Neural cell (in vitro differentiated cells): ENCODE data around the gene CDR2L. TPM values are rescaled to one million over a fixed set of nuclear protein-coding genes. Genes with fewer than 3 reads are reported as not detected.

Experiments
- H2AFZ ChIP-seq: fragments of 200-600, 300-800 bp; sonication (generic), shearing (Covaris generic); 2 replicates; pipeline ENCODE4 v1.6.0; 2014; ENCODE audit warnings: low read depth, mild to moderate bottlenecking, antibody characterized with exemption, low read length, moderate library complexity
- H3F3A ChIP-seq: fragments of 200-600 bp; shearing (Covaris generic); 2 replicates; pipeline ENCODE4 v1.6.1; 2016; ENCODE audit warnings: mild to moderate bottlenecking, moderate library complexity, mixed read lengths, antibody characterized with exemption, low read length; ENCODE audit not compliant: insufficient read depth, poor library complexity, severe bottlenecking
- H3K27ac ChIP-seq: fragments of 200-600, 300-800 bp; sonication (generic), shearing (Covaris generic); 2 replicates; pipeline ENCODE4 v1.5.1; 2014; ENCODE audit warnings: mild to moderate bottlenecking, low read length, moderate library complexity
- H3K27me3 ChIP-seq: fragments of 300-800, 200-600 bp; sonication (generic), shearing (Covaris generic); 2 replicates; pipeline ENCODE4 v1.6.0; 2014; ENCODE audit warnings: mild to moderate bottlenecking, low read depth, low read length, moderate library complexity; ENCODE audit not compliant: insufficient read depth
- H3K36me3 ChIP-seq: fragments of 300-800, 200-600 bp; sonication (generic), shearing (Covaris generic); 2 replicates; pipeline ENCODE4 v1.5.1; 2014; ENCODE audit warnings: mild to moderate bottlenecking, antibody characterized with exemption, low read length, moderate library complexity; ENCODE audit not compliant: insufficient read depth
- H3K4me2 ChIP-seq: fragments of 300-800, 200-600 bp; sonication (generic), shearing (Covaris generic); 2 replicates; pipeline ENCODE4 v1.6.0; 2014; ENCODE audit warnings: mild to moderate bottlenecking, low read length
- H3K4me3 ChIP-seq: fragments of 300-800, 200-600 bp; sonication (generic), shearing (Covaris generic); 2 replicates; pipeline ENCODE4 v1.5.1; 2014; ENCODE audit warnings: mild to moderate bottlenecking, low read length, moderate library complexity
- H3K79me2 ChIP-seq: fragments of 200-600 bp; shearing (Covaris generic); replicated peaks from 2 replicates; pipeline ENCODE4 v1.6.0; 2014; ENCODE audit warnings: mild to moderate bottlenecking, low read length, moderate library complexity; ENCODE audit not compliant: insufficient read depth
- H3K9ac ChIP-seq: fragments of 300-800, 200-600 bp; sonication (generic), shearing (Covaris generic); 2 replicates; pipeline ENCODE4 v1.6.1; 2016; ENCODE audit warnings: mild to moderate bottlenecking, low read length, mixed read lengths
- H3K9me2 ChIP-seq: fragments of 200-600 bp; shearing (Covaris generic); 2 replicates; pipeline ENCODE4 v1.6.1; 2016; ENCODE audit warnings: mild to moderate bottlenecking, low read length, mixed read lengths; ENCODE audit not compliant: insufficient read depth
- H3K9me3 ChIP-seq: fragments of 200-600, 300-800 bp; sonication (generic), shearing (Covaris generic); 2 replicates; pipeline ENCODE4 v1.6.1; 2016; ENCODE audit warnings: mild to moderate bottlenecking, mixed run types, low read length, moderate library complexity, mixed read lengths
- H4K20me1 ChIP-seq: fragments of 200-600 bp; shearing (Covaris generic); 2 replicates; pipeline ENCODE4 v1.6.1; 2016; ENCODE audit warnings: mild to moderate bottlenecking, mixed run types; ENCODE audit not compliant: insufficient read depth
- CTCF ChIP-seq: fragments of 450-650 bp; IDR thresholded peaks from 2 replicates; pipeline ENCODE4 v1.5.1; 2014; ENCODE audit warnings: antibody characterized with exemption, mild to moderate bottlenecking, moderate library complexity; ENCODE audit not compliant: poor library complexity, severe bottlenecking
- EP300 ChIP-seq: fragments of 450-650 bp; conservative IDR thresholded peaks from 2 replicates; pipeline ENCODE4 v1.6.1; 2014; ENCODE audit warnings: antibody characterized with exemption, mild to moderate bottlenecking, moderate library complexity; ENCODE audit not compliant: poor library complexity, severe bottlenecking
- EZH2 ChIP-seq: fragments of 200-600, 300-800 bp; shearing (Covaris generic), sonication (generic); IDR thresholded peaks from 2 replicates; pipeline ENCODE4 v1.6.1; 2014; ENCODE audit warnings: antibody characterized with exemption, low read length, borderline replicate concordance, mild to moderate bottlenecking; ENCODE audit not compliant: insufficient read depth, poor library complexity, severe bottlenecking
- MXI1 ChIP-seq: fragments of 450-650 bp; conservative IDR thresholded peaks from 2 replicates; pipeline ENCODE4 v1.6.1; 2014; ENCODE audit warnings: antibody characterized with exemption, mild to moderate bottlenecking; ENCODE audit not compliant: poor library complexity, severe bottlenecking
- POLR2AphosphoS5 ChIP-seq: IDR thresholded peaks from 2 replicates; pipeline ENCODE4 v1.6.1; 2012
- RAD21 ChIP-seq: fragments of 450-650 bp; conservative IDR thresholded peaks from 2 replicates; pipeline ENCODE4 v1.6.1; 2014; ENCODE audit warnings: antibody characterized with exemption, mild to moderate bottlenecking, moderate library complexity
- REST ChIP-seq: IDR thresholded peaks from 2 replicates; pipeline ENCODE4 v1.6.1; 2012; ENCODE audit warnings: borderline replicate concordance
- SMC3 ChIP-seq: fragments of 450-650 bp; conservative IDR thresholded peaks from 2 replicates; pipeline ENCODE4 v1.6.1; 2014; ENCODE audit warnings: antibody characterized with exemption, mild to moderate bottlenecking, moderate library complexity; ENCODE audit not compliant: poor library complexity
- TAF1 ChIP-seq: IDR thresholded peaks from 2 replicates; pipeline ENCODE4 v1.6.1; 2012; ENCODE audit warnings: low read depth
- polyA plus RNA-seq: library from polyadenylated mRNA; depleted of rRNA; stranded (reverse); fragments of >200 nt; gene quantifications from 2 replicates; pipeline ENCODE4 v1.2.3, GENCODE V29; 2014

Gene CDR2L
- polyA plus RNA-seq, 1 donor from 2014 or later: 8.1 TPM

GRCh38 chr17:74970395-74970794, 17.0 kb upstream of the CDR2L start:
- no peak overlapping the region for H3K9ac ChIP-seq
- H3K4me3 ChIP-seq: peak overlapping the region; percentile 96
- H3K27me3 ChIP-seq: peaks cover 8% of the 10 kb centered on the region
- peaks cover 5% of the 10 kb centered on the region for H3K79me2 ChIP-seq
- H3K36me3 ChIP-seq: no peaks in the 10 kb centered on the region
- TF ChIP-seq SMC3: no peak
- TF ChIP-seq EP300: no peak
- no peak for TF ChIP-seq EZH2
- TF ChIP-seq REST: no peak
- TF ChIP-seq MXI1: no peak
- TF ChIP-seq CTCF: no peak
- TF ChIP-seq POLR2AphosphoS5: no peak
- TF ChIP-seq TAF1: no peak
- TF ChIP-seq RAD21: no peak
- no peak overlapping the region for H3K4me2 ChIP-seq
- no peaks in the 10 kb centered on the region for H3K9me3 ChIP-seq
- no peak overlapping the region for H3K27ac ChIP-seq
- H4K20me1 ChIP-seq: no peaks in the 10 kb centered on the region
- no peaks in the 10 kb centered on the region for H3F3A ChIP-seq
- H2AFZ ChIP-seq: no peak overlapping the region
- H3K9me2 ChIP-seq: no peaks in the 10 kb centered on the region

- H3K36me3 ChIP-seq: no peaks in the 10 kb centered on the region
- H2AFZ ChIP-seq: no peak overlapping the region
- H3K4me2 ChIP-seq: peak overlapping the region; percentile 81
- no peaks in the 10 kb centered on the region for H3K9me3 ChIP-seq
- no peaks in the 10 kb centered on the region for H4K20me1 ChIP-seq
- H3K27me3 ChIP-seq: peaks cover 8% of the 10 kb centered on the region
- no peak overlapping the region for H3K27ac ChIP-seq
- no peaks in the 10 kb centered on the region for H3F3A ChIP-seq
- H3K9ac ChIP-seq: peak overlapping the region; percentile 83
- no peaks in the 10 kb centered on the region for H3K9me2 ChIP-seq
- H3K79me2 ChIP-seq: peaks cover 5% of the 10 kb centered on the region
- no peak for TF ChIP-seq EZH2
- no peak for TF ChIP-seq EP300
- TF ChIP-seq REST: no peak
- no peak for TF ChIP-seq RAD21
- no peak for TF ChIP-seq SMC3
- no peak for TF ChIP-seq CTCF
- TF ChIP-seq MXI1: no peak
- TF ChIP-seq POLR2AphosphoS5: no peak
- no peak for TF ChIP-seq TAF1
- H3K4me3 ChIP-seq: peak overlapping the region; percentile 96
Measured at GRCh38 chr17:74971069-74971841, 16.2 kb upstream of the CDR2L start.
